ENCODE data around the gene ITM2C.

The ITM2C gene, protein sequence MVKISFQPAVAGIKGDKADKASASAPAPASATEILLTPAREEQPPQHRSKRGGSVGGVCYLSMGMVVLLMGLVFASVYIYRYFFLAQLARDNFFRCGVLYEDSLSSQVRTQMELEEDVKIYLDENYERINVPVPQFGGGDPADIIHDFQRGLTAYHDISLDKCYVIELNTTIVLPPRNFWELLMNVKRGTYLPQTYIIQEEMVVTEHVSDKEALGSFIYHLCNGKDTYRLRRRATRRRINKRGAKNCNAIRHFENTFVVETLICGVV

DNA sequence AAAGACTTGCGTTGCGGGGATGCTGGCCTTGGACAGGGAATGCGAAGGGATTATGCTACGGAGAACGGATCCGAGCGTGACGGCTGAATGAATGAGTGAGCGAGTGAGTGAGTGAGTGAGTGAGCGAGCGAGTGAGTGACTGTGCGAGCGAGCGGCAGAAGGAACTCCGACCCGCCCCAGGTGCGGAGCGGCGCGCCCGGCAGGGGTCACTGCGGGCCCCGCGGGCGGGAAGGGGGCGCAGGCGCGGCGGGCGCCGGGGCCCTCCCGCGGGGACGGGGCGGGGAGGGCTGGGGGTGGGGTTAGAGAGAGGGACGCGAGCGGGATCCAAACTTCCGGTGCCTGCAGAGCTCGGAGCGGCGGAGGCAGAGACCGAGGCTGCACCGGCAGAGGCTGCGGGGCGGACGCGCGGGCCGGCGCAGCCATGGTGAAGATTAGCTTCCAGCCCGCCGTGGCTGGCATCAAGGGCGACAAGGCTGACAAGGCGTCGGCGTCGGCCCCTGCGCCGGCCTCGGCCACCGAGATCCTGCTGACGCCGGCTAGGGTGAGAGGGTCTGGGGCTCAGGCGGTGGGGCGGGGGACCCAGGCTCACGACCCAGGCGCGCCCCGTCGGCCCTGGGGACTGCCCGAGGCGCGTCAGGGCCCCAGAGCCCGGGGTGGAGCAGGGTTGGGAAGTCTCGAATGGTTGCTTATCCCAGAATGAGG is at the start of gene ITM2C:
Gene ITM2C (plus strand): TSS at position 338 of the 702 bp plus-strand sequence. CDS start 84 bp downstream, at position 422.
- Mint-ChIP-seq H3K36me3 (ENCODE audit: low read depth) (no peaks in the 10 kb centered on the region), H3K27me3 (ENCODE audit: low read depth, poor library complexity) (peaks cover 3% of the 10 kb centered on the region), H3K4me1 (peaks cover 81% of the 10 kb centered on the region), H3K27ac (peak within 1 kb of the TSS; percentile 95), H3K4me3 (peak within 1 kb of the TSS; percentile 90), H3K9me3 (no peaks in the 10 kb centered on the region)
- peak; percentile 82 for DNase-seq
- TF ChIP-seq, protein P1, sequence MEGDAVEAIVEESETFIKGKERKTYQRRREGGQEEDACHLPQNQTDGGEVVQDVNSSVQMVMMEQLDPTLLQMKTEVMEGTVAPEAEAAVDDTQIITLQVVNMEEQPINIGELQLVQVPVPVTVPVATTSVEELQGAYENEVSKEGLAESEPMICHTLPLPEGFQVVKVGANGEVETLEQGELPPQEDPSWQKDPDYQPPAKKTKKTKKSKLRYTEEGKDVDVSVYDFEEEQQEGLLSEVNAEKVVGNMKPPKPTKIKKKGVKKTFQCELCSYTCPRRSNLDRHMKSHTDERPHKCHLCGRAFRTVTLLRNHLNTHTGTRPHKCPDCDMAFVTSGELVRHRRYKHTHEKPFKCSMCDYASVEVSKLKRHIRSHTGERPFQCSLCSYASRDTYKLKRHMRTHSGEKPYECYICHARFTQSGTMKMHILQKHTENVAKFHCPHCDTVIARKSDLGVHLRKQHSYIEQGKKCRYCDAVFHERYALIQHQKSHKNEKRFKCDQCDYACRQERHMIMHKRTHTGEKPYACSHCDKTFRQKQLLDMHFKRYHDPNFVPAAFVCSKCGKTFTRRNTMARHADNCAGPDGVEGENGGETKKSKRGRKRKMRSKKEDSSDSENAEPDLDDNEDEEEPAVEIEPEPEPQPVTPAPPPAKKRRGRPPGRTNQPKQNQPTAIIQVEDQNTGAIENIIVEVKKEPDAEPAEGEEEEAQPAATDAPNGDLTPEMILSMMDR (IDR thresholded peaks at IDR 0.05): peak; percentile 12

DNA sequence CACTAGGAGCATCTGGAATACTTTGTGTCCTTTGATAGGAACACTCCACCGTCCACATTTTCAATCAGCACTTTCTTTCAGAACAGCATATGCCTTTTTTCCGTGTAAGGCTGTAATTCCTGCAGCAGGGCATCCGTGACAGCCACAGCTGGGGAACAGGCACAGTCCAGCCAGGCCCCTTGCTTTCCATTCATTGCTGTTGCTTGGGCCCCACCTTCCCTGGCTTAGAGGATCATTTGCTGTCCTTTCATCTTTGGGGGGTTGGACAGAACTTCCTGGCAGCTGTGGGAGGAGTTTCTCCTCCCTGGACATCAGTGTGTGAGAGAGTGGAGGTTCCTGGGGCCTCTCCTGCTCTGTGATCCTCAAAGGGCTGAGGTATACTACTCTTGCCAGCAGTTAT is 49.7 kb upstream of the ITM2C start:
- TF ChIP-seq, protein P1 (IDR thresholded peaks at IDR 0.05): no peak
- no peak overlapping the region for H3K4me3 Mint-ChIP-seq
- peaks cover 45% of the 10 kb centered on the region for H3K36me3 Mint-ChIP-seq (ENCODE audit: low read depth)
- H3K9me3 Mint-ChIP-seq: no peaks in the 10 kb centered on the region
- H3K27me3 Mint-ChIP-seq (ENCODE audit: low read depth, poor library complexity): no peaks in the 10 kb centered on the region
- DNase-seq: no peak
- H3K27ac Mint-ChIP-seq: peak overlapping the region; percentile 58
- H3K4me1 Mint-ChIP-seq: peaks cover 42% of the 10 kb centered on the region

DNA sequence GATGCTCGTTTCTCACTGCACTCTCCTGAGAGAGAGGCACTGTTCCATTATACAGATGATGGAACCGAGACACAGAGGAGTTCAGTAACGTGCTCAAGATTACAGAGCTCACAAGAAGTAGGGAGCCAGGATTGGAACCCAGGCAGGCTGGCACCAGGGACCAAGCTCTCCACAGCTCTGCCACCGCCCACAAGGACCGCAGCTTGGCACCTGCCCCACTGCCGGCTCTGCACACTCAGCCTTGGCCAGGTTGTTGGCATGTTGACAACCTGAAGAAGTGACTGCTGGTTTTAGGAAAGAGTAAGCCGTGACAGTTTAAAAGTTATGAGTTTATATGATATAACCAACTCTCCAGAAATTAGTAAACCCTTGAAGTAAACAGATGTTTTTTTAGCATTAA is 48.0 kb upstream of the ITM2C start:
- peaks cover 50% of the 10 kb centered on the region for H3K4me1 Mint-ChIP-seq
- no peak overlapping the region for H3K4me3 Mint-ChIP-seq
- H3K27ac Mint-ChIP-seq: no peak overlapping the region
- H3K27me3 Mint-ChIP-seq (ENCODE audit: low read depth, poor library complexity): no peaks in the 10 kb centered on the region
- H3K9me3 Mint-ChIP-seq: no peaks in the 10 kb centered on the region
- H3K36me3 Mint-ChIP-seq (ENCODE audit: low read depth): peaks cover 35% of the 10 kb centered on the region
- TF ChIP-seq, protein P1 (IDR thresholded peaks at IDR 0.05): no peak
- DNase-seq: no peak

DNA sequence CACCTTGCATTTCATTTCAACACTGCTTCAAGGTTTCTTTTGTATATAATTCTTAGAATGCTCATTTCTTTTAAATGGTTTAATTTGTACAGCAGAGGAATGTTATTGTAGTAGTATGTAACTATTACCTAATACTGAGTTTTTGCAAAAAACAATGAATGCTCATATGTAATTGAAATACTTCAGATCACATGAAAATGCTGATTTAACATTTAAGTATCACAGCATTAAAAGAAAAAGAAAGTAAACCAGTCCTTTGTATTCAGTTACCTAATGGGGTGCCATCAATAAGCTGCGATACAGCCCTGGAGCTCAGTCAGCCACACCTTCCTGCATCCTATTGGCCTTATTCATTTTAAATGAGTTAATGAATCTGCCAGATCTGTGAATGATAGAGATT is 45.3 kb upstream of the ITM2C start:
- H3K36me3 Mint-ChIP-seq (ENCODE audit: low read depth): peaks cover 29% of the 10 kb centered on the region
- H3K9me3 Mint-ChIP-seq: no peaks in the 10 kb centered on the region
- no peaks in the 10 kb centered on the region for H3K27me3 Mint-ChIP-seq (ENCODE audit: low read depth, poor library complexity)
- TF ChIP-seq, protein P1 (IDR thresholded peaks at IDR 0.05): no peak
- H3K27ac Mint-ChIP-seq: no peak overlapping the region
- peaks cover 28% of the 10 kb centered on the region for H3K4me1 Mint-ChIP-seq
- H3K4me3 Mint-ChIP-seq: no peak overlapping the region
- DNase-seq: no peak

DNA sequence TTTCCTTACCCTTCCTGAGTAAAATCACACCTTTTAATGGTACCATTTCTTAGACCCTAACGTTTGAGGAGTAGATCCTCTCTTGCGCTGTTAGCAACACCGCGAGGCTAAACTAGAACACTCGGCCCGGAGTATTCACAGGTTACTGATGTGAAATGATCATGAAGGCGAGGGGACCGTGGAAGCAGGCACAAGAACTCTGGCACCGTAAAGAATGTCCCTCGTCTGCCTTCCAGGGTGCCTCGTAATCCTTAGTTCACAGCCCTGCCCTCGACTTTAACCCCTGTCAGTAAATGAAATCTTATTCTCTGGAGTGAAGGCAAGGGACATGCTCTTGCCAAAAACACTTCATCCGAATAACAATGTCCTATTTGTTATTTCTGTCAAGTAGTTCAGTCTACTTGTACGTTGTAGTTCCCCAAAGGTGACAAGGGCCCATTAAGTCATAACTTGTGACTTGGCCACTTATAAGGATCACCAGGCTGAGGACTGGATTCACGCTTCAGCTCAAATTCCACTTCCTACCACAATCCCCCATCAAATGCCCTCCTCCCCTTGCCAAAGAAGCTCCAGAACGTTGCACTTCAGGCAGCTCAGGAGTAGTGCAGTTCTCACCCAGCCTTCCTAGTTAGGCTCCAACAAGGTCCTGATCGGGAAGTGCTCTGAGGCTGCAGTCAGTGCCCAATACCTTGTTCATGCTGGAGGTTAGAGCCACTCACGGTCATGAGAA is 43.3 kb upstream of the ITM2C start:
- Mint-ChIP-seq H3K4me3 (no peak overlapping the region), H3K27me3 (ENCODE audit: low read depth, poor library complexity) (no peaks in the 10 kb centered on the region), H3K9me3 (no peaks in the 10 kb centered on the region), H3K36me3 (ENCODE audit: low read depth) (peaks cover 27% of the 10 kb centered on the region), H3K4me1 (peaks cover 21% of the 10 kb centered on the region), H3K27ac (peak overlapping the region; percentile 50)
- TF ChIP-seq, protein P1 (IDR thresholded peaks at IDR 0.05): no peak
- DNase-seq: no peak

All from nephron progenitor cell (in vitro differentiated cells).